H7 (cell line): ENCODE results near the gene PPP1R3E. TPM values are rescaled to one million over a fixed set of nuclear protein-coding genes. Genes with fewer than 3 reads are reported as not detected.
"Not testable (repeated sequence)": the region's sequence is repeated elsewhere in the genome, so short reads cannot be mapped to it uniquely, and the experiment has no call there.

ENCODE experiments used
- DNase-seq: peaks from one replicate; pipeline ENCODE4 v3.0.0; 2012
- H3K27me3 ChIP-seq: 2 replicates; pipeline ENCODE4 v1.6.0; 2011; ENCODE audit warnings: mild to moderate bottlenecking, low read length; ENCODE audit not compliant: control insufficient read depth, insufficient read depth
- H3K36me3 ChIP-seq: replicated peaks from 2 replicates; pipeline ENCODE4 v1.5.1; 2011; ENCODE audit warnings: low read length; ENCODE audit not compliant: control insufficient read depth, insufficient read depth
- H3K4me3 ChIP-seq: 2 replicates; pipeline ENCODE4 v1.5.1; 2011; ENCODE audit warnings: low read depth, mild to moderate bottlenecking, control low read depth, low read length, moderate library complexity; ENCODE audit not compliant: insufficient read depth
- total RNA-seq: library from RNA; depleted of rRNA; stranded (reverse); fragments of >200 nt; shearing (Covaris generic); gene quantifications from 2 replicates; pipeline ENCODE4 v1.2.3, GENCODE V29; 2014

The PPP1R3E gene
- total RNA-seq, 1 experiment from 2014 or later = 2.0 TPM

- DNase-seq = no peak
- Histone ChIP-seq H3K27me3 (no peaks in the 10 kb centered on the region), H3K4me3 (no peak overlapping the region), H3K36me3 (peaks cover 22% of the 10 kb centered on the region)
Observed at GRCh38 chr14:23326491-23327332, 24.1 kb upstream of the PPP1R3E start.

- H3K4me3 ChIP-seq = not testable (repeated sequence)
Observed at GRCh38 chr14:23325746-23326145, 23.1 kb upstream of the PPP1R3E start.

GRCh38 chr14:23324993-23325392 lies 22.3 kb upstream of the PPP1R3E start:
- Histone ChIP-seq H3K27me3 (no peaks in the 10 kb centered on the region), H3K36me3 (peaks cover 22% of the 10 kb centered on the region), H3K4me3 (no peak overlapping the region)
- DNase-seq = no peak

More at GRCh38 chr14:23325746-23326145, 23.1 kb upstream of the PPP1R3E start:
- H3K36me3 ChIP-seq = peaks cover 22% of the 10 kb centered on the region
- DNase-seq, H3K27me3 ChIP-seq: not testable (repeated sequence)

- H3K27me3 ChIP-seq = no peaks in the 10 kb centered on the region
- DNase-seq = no peak
- peaks cover 22% of the 10 kb centered on the region for H3K36me3 ChIP-seq
- no peak overlapping the region for H3K4me3 ChIP-seq
Observed at GRCh38 chr14:23324455-23324846, 21.8 kb upstream of the PPP1R3E start.

GRCh38 chr14:23323838-23324454 lies 21.3 kb upstream of the PPP1R3E start:
- peaks cover 22% of the 10 kb centered on the region for H3K36me3 ChIP-seq
- no peak overlapping the region for H3K4me3 ChIP-seq
- no peaks in the 10 kb centered on the region for H3K27me3 ChIP-seq
- DNase-seq = no peak

- Histone ChIP-seq H3K27me3 (no peaks in the 10 kb centered on the region), H3K36me3 (peaks cover 22% of the 10 kb centered on the region), H3K4me3 (peak overlapping the region; percentile 88)
- DNase-seq = no peak
Observed at GRCh38 chr14:23322568-23323517, 20.2 kb upstream of the PPP1R3E start.

GRCh38 chr14:23321572-23322547 lies 19.2 kb upstream of the PPP1R3E start:
- peak overlapping the region; percentile 88 for H3K4me3 ChIP-seq
- H3K36me3 ChIP-seq = peaks cover 22% of the 10 kb centered on the region
- DNase-seq = peak; percentile 85
- H3K27me3 ChIP-seq = no peaks in the 10 kb centered on the region

- peak; percentile 98 for DNase-seq
- H3K27me3 ChIP-seq = no peaks in the 10 kb centered on the region
Observed at GRCh38 chr14:23320584-23321571, 18.2 kb upstream of the PPP1R3E start, which contains the start of gene PABPN1. Gene PABPN1, plus strand, starts transcription at chr14:23321457. Its CDS starts 13 bp downstream, at chr14:23321470.

GRCh38 chr14:23319746-23320583 lies 17.3 kb upstream of the PPP1R3E start:
- DNase-seq = no peak
- peak overlapping the region; percentile 56 for H3K4me3 ChIP-seq

More at GRCh38 chr14:23320584-23321571, 18.2 kb upstream of the PPP1R3E start, which contains the start of gene PABPN1:
- Histone ChIP-seq H3K4me3 (peak within 1 kb of the TSS; percentile 88), H3K36me3 (peaks cover 22% of the 10 kb centered on the region)

GRCh38 chr14:23316300-23316699 lies 13.6 kb upstream of the PPP1R3E start:
- no peak overlapping the region for H3K4me3 ChIP-seq
- DNase-seq = no peak
- no peaks in the 10 kb centered on the region; the same call in 1 of the 2 replicates for H3K36me3 ChIP-seq
- H3K27me3 ChIP-seq = no peaks in the 10 kb centered on the region

More at GRCh38 chr14:23319746-23320583, 17.3 kb upstream of the PPP1R3E start:
- Histone ChIP-seq H3K27me3 (no peaks in the 10 kb centered on the region), H3K36me3 (peaks cover 19% of the 10 kb centered on the region)

- Histone ChIP-seq H3K27me3 (no peaks in the 10 kb centered on the region), H3K36me3 (peaks cover 7% of the 10 kb centered on the region), H3K4me3 (no peak overlapping the region)
- no peak for DNase-seq
Observed at GRCh38 chr14:23310546-23310945, 7.9 kb upstream of the PPP1R3E start.
